ENCODE measurements around the gene CCDC12. TPM values are rescaled to one million over a fixed set of nuclear protein-coding genes. Genes with fewer than 3 reads are reported as not detected.

The CCDC12 gene
- total and polyA plus RNA-seq, 9 of the 15 experiments (the other 6 are each of a cell fraction or from before 2014, with no cell fraction given), result 8.9 to 201 (median 86.9) TPM

GRCh38 chr3:46884427-46884826 is 92.1 kb downstream of the CCDC12 start:
- no TSS peak for BruUV-seq (replicated peaks)
- WGBS (ENCODE audit: insufficient coverage, low coverage, missing lambda C conversion rate), result 0% methylated on average over 5 of the region's 5 CpGs
- FAIRE-seq, result no peak
- peaks cover 0 to 30% of the 10 kb centered on the region in 2 experiments; a peak in 3 of 5 replicates for H3K4me1 ChIP-seq (replicated peaks in 1 of 2; ENCODE audit: control insufficient read depth in 2 of 2, insufficient read depth in 2 of 2, low read length in 2 of 2)
- no peak for ATAC-seq
- POLR2A ChIA-PET, result interaction anchor here (0.5 to 0.6 kb wide), 2 partner anchors 69 to 1009 kb away, joined by 3 to 4 read pairs; no protein-coding TSS in a partner anchor
- H3K79me2 ChIP-seq (ENCODE audit: control insufficient read depth, insufficient read depth, low read length), result no peaks in the 10 kb centered on the region
- H3K36me3 ChIP-seq (ENCODE audit: control insufficient read depth, insufficient read depth, low read length), result no peaks in the 10 kb centered on the region
- CTCF ChIA-PET (ENCODE audit: low intra/inter-chr PET ratio), result no interaction called here
- no peaks in the 10 kb centered on the region for H3K9me3 ChIP-seq (replicated peaks; ENCODE audit: control insufficient read depth, insufficient read depth, low read depth, low read length)
- peaks cover 46 to 78% of the 10 kb centered on the region in 2 experiments for H3K27me3 ChIP-seq (ENCODE audit: control insufficient read depth in 2 of 2, insufficient read depth in 2 of 2, low read length in 2 of 2)
- intact Hi-C loops (cut with micrococcal nuclease) (no loop called here), in situ Hi-C loops (cut with MboI) (no loop called here)
- no peak for TF ChIP-seq ZNF561 (CRISPR knock-in tag; conservative IDR thresholded peaks at IDR 0.05)
- TF ChIP-seq KDM2B (CRISPR knock-in tag; IDR thresholded peaks at IDR 0.05), result no peak
- TF ChIP-seq RBBP5 (IDR thresholded peaks at IDR 0.05; ENCODE audit: borderline replicate concordance, insufficient read depth, low read length, poor library complexity, severe bottlenecking), result peak; percentile 10
- no peak for TF ChIP-seq PML (IDR thresholded peaks at IDR 0.05; ENCODE audit: low read length)
- TF ChIP-seq TEAD2 (tag; IDR thresholded peaks at IDR 0.05), result no peak
- TF ChIP-seq ZBTB1 (CRISPR knock-in tag; IDR thresholded peaks at IDR 0.05; ENCODE audit: borderline replicate concordance, low read depth), result no peak
- H3K9me1 ChIP-seq (ENCODE audit: control insufficient read depth, insufficient read depth, low read length), result no peaks in the 10 kb centered on the region
- no peak overlapping the region for H3K9ac ChIP-seq (ENCODE audit: insufficient read depth in 1 of 2, low read depth in 2 of 2, low read length in 2 of 2)
- no peak overlapping the region for H3K27ac ChIP-seq (ENCODE audit: extremely low read depth, low read depth, low read length)
- peaks cover 20% of the 10 kb centered on the region for H4K20me1 ChIP-seq (replicated peaks; ENCODE audit: control insufficient read depth, insufficient read depth, low read length)
- no peak for DNase-seq (ENCODE audit: extremely low read depth in 1 of 4, low spot score in 3 of 4)
- H3K4me2 ChIP-seq (ENCODE audit: insufficient read depth, low read length), result no peak overlapping the region
- H3K4me3 ChIP-seq, result no peak overlapping the region
- H2AFZ ChIP-seq (ENCODE audit: low read depth, low read length), result no peak overlapping the region

- Histone ChIP-seq H2AFZ (ENCODE audit: low read depth, low read length) (no peak overlapping the region), H3K36me3 (ENCODE audit: control insufficient read depth, insufficient read depth, low read length) (no peaks in the 10 kb centered on the region), H3K4me2 (ENCODE audit: insufficient read depth, low read length) (no peak overlapping the region), H3K27ac (ENCODE audit: extremely low read depth, low read depth, low read length) (no peak overlapping the region), H3K27me3 (ENCODE audit: control insufficient read depth in 2 of 2, insufficient read depth in 2 of 2, low read length in 2 of 2) (peaks cover 46 to 72% of the 10 kb centered on the region in 2 experiments), H3K79me2 (ENCODE audit: control insufficient read depth, insufficient read depth, low read length) (no peaks in the 10 kb centered on the region), H3K9me3 (replicated peaks; ENCODE audit: control insufficient read depth, insufficient read depth, low read depth, low read length) (no peaks in the 10 kb centered on the region), H4K20me1 (replicated peaks; ENCODE audit: control insufficient read depth, insufficient read depth, low read length) (peaks cover 20% of the 10 kb centered on the region), H3K9ac (ENCODE audit: insufficient read depth in 1 of 2, low read depth in 2 of 2, low read length in 2 of 2) (no peak overlapping the region), H3K9me1 (ENCODE audit: control insufficient read depth, insufficient read depth, low read length) (no peaks in the 10 kb centered on the region), H3K4me1 (replicated peaks in 1 of 2; ENCODE audit: control insufficient read depth in 2 of 2, insufficient read depth in 2 of 2, low read length in 2 of 2) (peaks cover 0 to 28% of the 10 kb centered on the region in 2 experiments; a peak in 3 of 5 replicates), H3K4me3 (no peak overlapping the region)
- BruUV-seq (replicated peaks), result no TSS peak
- no peak for DNase-seq (ENCODE audit: extremely low read depth in 1 of 4, low spot score in 3 of 4)
- WGBS (ENCODE audit: insufficient coverage, low coverage, missing lambda C conversion rate), result 0% methylated on average over 4 of the region's 4 CpGs
- ChIA-PET CTCF (ENCODE audit: low intra/inter-chr PET ratio) (no interaction called here), POLR2A (no interaction called here)
- peak; percentile 16 for TF ChIP-seq RBBP5 (IDR thresholded peaks at IDR 0.05; ENCODE audit: borderline replicate concordance, insufficient read depth, low read length, poor library complexity, severe bottlenecking)
- no peak for TF ChIP-seq POU5F1 (IDR thresholded peaks at IDR 0.05; ENCODE audit: borderline replicate concordance, low read depth, low read length, partially characterized antibody)
- TF ChIP-seq HSF4 (CRISPR knock-in tag; IDR thresholded peaks at IDR 0.05; ENCODE audit: borderline replicate concordance), result no peak
- TF ChIP-seq MAFG (tag; conservative IDR thresholded peaks at IDR 0.05), result no peak
- no peak for TF ChIP-seq TCF15 (CRISPR knock-in tag; IDR thresholded peaks at IDR 0.05)
- TF ChIP-seq JUND (IDR thresholded peaks at IDR 0.05; ENCODE audit: borderline replicate concordance, low read depth, low read length), result no peak
- TF ChIP-seq JUND (tag; IDR thresholded peaks at IDR 0.05; ENCODE audit: borderline replicate concordance, low read depth, low read length), result no peak
- no peak for TF ChIP-seq ASH1L (IDR thresholded peaks at IDR 0.05; ENCODE audit: borderline replicate concordance, low read depth, partially characterized antibody)
- intact Hi-C loops (cut with micrococcal nuclease), result no loop called here
- FAIRE-seq, result no peak
- in situ Hi-C loops (cut with MboI), result no loop called here
- ATAC-seq, result no peak
Observed at GRCh38 chr3:46883830-46884185, 92.7 kb downstream of the CCDC12 start.
